Activated CD8-positive, alpha-beta T cell treated with anti-CD3 and anti-CD28 coated beads, Interleukin-2, amount 10 ng/mL, durations not matched to agents 7 days and 5 days (primary cell): ENCODE data around the gene STK25. TPM values are rescaled to one million over a fixed set of nuclear protein-coding genes. Genes with fewer than 3 reads are reported as not detected.

Source experiments
- ATAC-seq: fragments of 150-1000 bp; cut with Tn5 transposase; one replicate; pipeline ENCODE4 v1.10.0; 2021; ENCODE audit warnings: moderate library complexity
- CTCF ChIA-PET: fragments of 350-600 bp; sonication (Branson Sonifier 250); formaldehyde crosslinking; loops from one replicate; lab custom pipeline; 2021; ENCODE audit warnings: antibody characterized with exemption; lab: Charles Lee
- POLR2A ChIA-PET: fragments of 350-600 bp; sonication (Branson Sonifier 250); formaldehyde crosslinking; loops from one replicate; lab custom pipeline; 2021; ENCODE audit warnings: antibody characterized with exemption; lab: Charles Lee
- DNase-seq: peaks from one replicate; pipeline ENCODE4 v3.0.0-alpha.2; 2020
- H3K27ac Mint-ChIP-seq: one replicate; pipeline ENCODE4 v1.8.0; 2021; ENCODE audit warnings: mild to moderate bottlenecking, mixed read lengths
- H3K27me3 Mint-ChIP-seq: one replicate; pipeline ENCODE4 v1.8.0; 2021; ENCODE audit warnings: low read depth, mixed read lengths
- H3K36me3 Mint-ChIP-seq: one replicate; pipeline ENCODE4 v1.8.0; 2021; ENCODE audit warnings: low read depth, mixed read lengths
- H3K4me1 Mint-ChIP-seq: one replicate; pipeline ENCODE4 v1.8.0; 2021; ENCODE audit warnings: low read depth, mixed read lengths
- H3K4me3 Mint-ChIP-seq: one replicate; pipeline ENCODE4 v1.8.0; 2021; ENCODE audit warnings: mild to moderate bottlenecking, mixed read lengths
- H3K9me3 Mint-ChIP-seq: one replicate; pipeline ENCODE4 v1.8.0; 2022; ENCODE audit warnings: mixed read lengths; ENCODE audit not compliant: insufficient read depth
- total RNA-seq, 2 experiments: library from RNA; stranded (reverse); gene quantifications; one replicate each; pipeline ENCODE4 v1.2.3, GENCODE V29; 2021

The STK25 gene
- total RNA-seq, 2 experiments from 2014 or later = 114 to 132 TPM

GRCh38 chr2:241503776-241504392, 4.5 kb downstream of the STK25 start:
- ChIA-PET POLR2A (no interaction called here), CTCF (no interaction called here)
- Mint-ChIP-seq H3K4me3 (no peak overlapping the region), H3K36me3 (peaks cover 2% of the 10 kb centered on the region), H3K27me3 (no peaks in the 10 kb centered on the region), H3K27ac (no peak overlapping the region), H3K9me3 (no peaks in the 10 kb centered on the region), H3K4me1 (peaks cover 13% of the 10 kb centered on the region)
- ATAC-seq = no peak
- DNase-seq = no peak

DNA sequence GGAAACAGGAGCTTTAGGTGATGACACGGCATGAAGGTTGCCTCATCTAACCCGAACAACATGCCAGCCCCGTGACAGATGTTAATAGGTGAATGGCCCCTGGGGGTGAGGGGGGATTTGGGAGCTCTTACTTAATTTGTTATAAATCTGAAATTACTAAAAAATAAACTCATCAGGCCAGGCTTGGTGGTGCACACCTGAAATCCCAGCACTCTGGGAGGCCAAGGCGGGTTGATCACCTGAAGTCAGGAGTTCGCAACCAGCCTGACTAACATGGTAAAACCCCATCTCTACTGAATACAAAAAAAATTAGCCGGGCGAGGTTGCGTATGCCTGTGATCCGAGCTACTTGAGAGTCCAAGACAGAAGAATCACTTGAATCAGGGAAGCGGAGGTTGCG, 6.1 kb downstream of the STK25 start:
- Mint-ChIP-seq H3K4me1 (peaks cover 9% of the 10 kb centered on the region), H3K4me3 (no peak overlapping the region), H3K36me3 (peaks cover 2% of the 10 kb centered on the region), H3K27me3 (no peaks in the 10 kb centered on the region), H3K9me3 (no peaks in the 10 kb centered on the region), H3K27ac (no peak overlapping the region)
- DNase-seq = no peak
- CTCF ChIA-PET = no interaction called here
- no peak for ATAC-seq
- POLR2A ChIA-PET = no interaction called here

DNA sequence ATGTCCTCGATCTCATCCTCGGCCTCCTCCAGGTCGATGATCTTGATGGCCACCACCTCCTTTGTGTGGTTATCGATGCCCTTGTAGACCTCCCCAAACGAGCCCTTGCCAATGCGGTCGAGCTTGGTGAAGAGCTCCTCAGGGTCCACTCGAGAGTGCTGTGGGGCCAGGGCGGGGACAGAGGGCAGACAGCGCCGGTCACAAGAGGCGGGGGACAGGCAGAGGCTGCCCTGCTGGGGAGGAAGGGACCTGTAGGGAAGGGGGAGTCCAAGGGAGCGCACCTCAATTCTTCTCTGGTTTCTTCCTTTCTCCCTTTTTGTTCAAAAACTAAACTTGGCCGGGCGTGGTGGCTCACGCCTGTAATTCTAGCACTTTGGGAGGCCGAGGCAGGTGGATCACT, 6.8 kb downstream of the STK25 start:
- POLR2A ChIA-PET = no interaction called here
- DNase-seq (no peak), ATAC-seq (no peak)
- Mint-ChIP-seq H3K27ac (no peak overlapping the region), H3K4me1 (peaks cover 2% of the 10 kb centered on the region), H3K36me3 (no peaks in the 10 kb centered on the region), H3K4me3 (no peak overlapping the region), H3K9me3 (no peaks in the 10 kb centered on the region), H3K27me3 (no peaks in the 10 kb centered on the region)
- CTCF ChIA-PET = no interaction called here

DNA sequence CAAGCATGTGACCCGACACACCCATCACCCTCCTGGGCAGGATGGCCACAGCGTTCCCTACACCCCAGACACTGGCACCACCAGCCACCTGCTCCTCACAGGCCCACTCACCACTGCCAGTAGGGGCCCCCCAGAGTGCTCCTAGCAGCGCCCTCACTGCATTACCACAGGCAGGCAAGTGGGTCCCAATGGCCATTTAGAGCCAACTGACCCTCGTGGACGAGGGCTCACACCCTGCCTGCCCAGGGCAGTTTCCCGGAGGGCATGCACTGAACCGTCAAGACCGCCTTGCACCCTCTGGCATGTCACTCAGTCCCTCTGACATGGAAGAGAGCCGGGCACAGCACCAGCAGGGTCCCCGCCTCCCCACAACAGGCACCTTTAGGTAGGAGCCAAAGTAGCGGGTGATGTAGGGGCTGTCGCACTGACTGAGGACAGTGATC, 7.3 kb downstream of the STK25 start:
- no peak for DNase-seq
- no peak overlapping the region for H3K27ac Mint-ChIP-seq
- no peaks in the 10 kb centered on the region for H3K27me3 Mint-ChIP-seq
- ChIA-PET CTCF (no interaction called here), POLR2A (no interaction called here)
- peaks cover under 1% of the 10 kb centered on the region for H3K4me1 Mint-ChIP-seq
- no peak for ATAC-seq
- H3K9me3 Mint-ChIP-seq = no peaks in the 10 kb centered on the region
- no peak overlapping the region for H3K4me3 Mint-ChIP-seq
- no peaks in the 10 kb centered on the region for H3K36me3 Mint-ChIP-seq

- CTCF ChIA-PET = no interaction called here
- Mint-ChIP-seq H3K27me3 (no peaks in the 10 kb centered on the region), H3K36me3 (peaks cover under 1% of the 10 kb centered on the region), H3K4me1 (no peaks in the 10 kb centered on the region), H3K4me3 (no peak overlapping the region), H3K9me3 (no peaks in the 10 kb centered on the region), H3K27ac (no peak overlapping the region)
- DNase-seq = no peak
- POLR2A ChIA-PET = no interaction called here
- no peak for ATAC-seq
These were observed 7.9 kb downstream of the STK25 start for GRCh38 chr2:241500431-241500975.

DNA sequence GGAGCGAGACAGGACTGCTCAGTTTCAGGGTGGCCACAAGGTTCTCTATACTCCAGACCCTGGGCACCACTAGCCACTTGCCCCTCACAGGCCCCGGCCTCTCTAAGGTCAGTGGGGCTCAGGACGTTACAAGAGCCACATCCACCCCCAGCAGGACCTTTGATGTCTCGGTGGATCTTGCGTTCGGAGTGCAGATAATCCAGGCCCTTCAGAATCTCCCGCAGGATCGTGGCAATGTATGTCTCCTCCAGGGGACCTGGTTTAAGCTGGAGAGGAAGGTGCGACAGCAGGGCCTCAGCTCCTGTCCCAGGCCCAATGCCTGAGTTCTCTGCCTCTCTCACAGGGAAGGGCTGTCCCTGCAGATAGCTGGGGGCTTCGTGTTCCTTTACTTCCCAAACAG, 8.4 kb downstream of the STK25 start:
- CTCF ChIA-PET = no interaction called here
- Mint-ChIP-seq H3K27me3 (no peaks in the 10 kb centered on the region), H3K4me1 (no peaks in the 10 kb centered on the region), H3K9me3 (no peaks in the 10 kb centered on the region), H3K36me3 (peaks cover 6% of the 10 kb centered on the region), H3K4me3 (no peak overlapping the region), H3K27ac (no peak overlapping the region)
- ATAC-seq (no peak), DNase-seq (no peak)
- POLR2A ChIA-PET = no interaction called here

DNA sequence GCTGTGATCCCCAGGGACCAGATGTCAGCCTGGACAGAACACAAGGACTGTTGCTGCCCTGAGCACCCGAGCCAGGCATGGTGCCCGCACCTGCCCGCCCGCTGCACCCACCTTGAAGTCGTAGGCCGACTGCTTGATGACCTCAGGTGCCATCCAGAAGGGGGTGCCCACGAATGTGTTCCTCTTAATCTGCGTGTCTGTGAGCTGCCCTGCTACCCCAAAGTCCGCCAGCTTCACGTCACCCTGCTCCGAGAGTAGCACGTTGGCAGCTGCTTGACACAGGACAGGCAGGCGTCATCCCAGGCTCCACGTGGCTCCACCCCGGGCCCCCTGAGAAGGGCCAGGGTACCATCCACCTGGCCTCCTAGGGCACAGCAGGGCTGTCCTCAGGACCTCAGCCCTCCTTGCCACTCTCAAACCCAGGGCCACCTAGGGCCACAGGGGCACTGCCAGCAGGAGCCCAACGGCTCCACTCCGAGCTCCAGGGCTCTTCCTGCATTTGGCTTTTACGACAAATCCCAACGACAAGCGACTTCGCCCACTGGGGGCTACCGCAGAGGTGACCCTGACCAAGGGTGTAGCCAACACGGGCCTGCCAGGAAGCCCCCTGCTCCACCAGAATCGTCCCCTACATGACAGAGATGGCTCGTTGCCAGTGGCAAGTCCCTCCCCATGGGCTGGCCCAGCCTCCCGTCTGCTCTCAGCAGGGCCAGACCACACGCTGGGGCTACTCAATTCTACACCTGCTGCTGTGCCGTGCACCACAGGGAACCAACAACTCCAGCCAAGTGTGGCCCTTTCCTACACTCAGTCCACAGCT, 9.0 kb downstream of the STK25 start:
- ATAC-seq = no peak
- no peaks in the 10 kb centered on the region for H3K4me1 Mint-ChIP-seq
- no peak overlapping the region for H3K4me3 Mint-ChIP-seq
- DNase-seq = no peak
- H3K9me3 Mint-ChIP-seq = no peaks in the 10 kb centered on the region
- peaks cover 7% of the 10 kb centered on the region for H3K36me3 Mint-ChIP-seq
- no peak overlapping the region for H3K27ac Mint-ChIP-seq
- ChIA-PET CTCF (no interaction called here), POLR2A (no interaction called here)
- H3K27me3 Mint-ChIP-seq = no peaks in the 10 kb centered on the region

- no peaks in the 10 kb centered on the region for H3K27me3 Mint-ChIP-seq
- peaks cover 7% of the 10 kb centered on the region for H3K36me3 Mint-ChIP-seq
- H3K9me3 Mint-ChIP-seq = no peaks in the 10 kb centered on the region
- DNase-seq (no peak), ATAC-seq (no peak)
- POLR2A ChIA-PET = interaction anchor here (0.6 kb wide), 1 partner anchor 173 kb away, joined by 3 read pairs; no protein-coding TSS in a partner anchor
- H3K4me1 Mint-ChIP-seq = no peaks in the 10 kb centered on the region
- no peak overlapping the region for H3K27ac Mint-ChIP-seq
- no peak overlapping the region for H3K4me3 Mint-ChIP-seq
- CTCF ChIA-PET = no interaction called here
These were observed 10.0 kb downstream of the STK25 start for GRCh38 chr2:241498115-241499070.

DNA sequence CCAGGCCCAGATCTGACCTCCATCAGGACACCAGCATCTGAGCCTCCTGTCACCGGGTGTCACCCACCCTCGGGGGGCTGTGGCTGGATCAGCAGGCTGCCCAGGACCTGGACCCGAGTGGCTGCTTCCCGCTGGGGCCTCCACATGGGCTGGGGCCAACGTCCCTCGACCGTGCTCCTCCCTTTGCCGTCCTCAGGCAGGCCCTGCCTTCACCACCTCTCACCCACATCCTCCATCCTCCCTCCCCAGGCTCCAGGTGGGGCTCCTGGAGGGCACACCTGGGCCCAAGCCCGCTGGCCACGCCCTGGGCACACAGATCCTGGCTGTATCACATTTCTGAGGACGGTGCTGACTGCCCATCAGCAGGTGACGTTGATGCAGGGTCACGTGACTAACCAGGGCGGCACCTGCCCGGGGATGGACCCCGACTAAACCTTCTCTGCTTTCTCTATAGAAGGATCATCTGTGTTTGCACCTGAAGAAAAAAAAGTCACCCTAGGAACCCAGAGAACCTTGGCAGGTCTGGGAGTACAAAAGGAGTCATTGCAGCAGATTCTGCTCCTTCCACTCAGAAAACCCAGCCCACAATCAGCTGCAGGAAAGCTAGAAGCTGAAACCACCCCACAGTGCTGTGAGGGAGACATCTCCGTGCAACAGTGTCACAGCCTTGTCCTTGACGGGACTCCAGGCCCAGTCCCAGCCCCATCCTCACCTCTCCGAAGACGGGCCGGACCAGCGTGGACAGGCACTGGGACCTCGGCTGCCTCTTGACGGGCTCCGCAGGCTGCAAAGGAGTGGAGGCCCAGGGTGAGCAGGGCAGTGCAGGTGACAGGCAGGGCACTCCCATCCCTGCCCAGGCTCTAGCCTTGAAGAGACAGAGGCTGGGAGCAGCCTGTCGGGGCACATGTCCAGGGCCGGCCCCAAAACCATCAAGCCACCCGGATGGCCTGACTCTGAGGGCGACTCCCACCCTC, 11.2 kb downstream of the STK25 start:
- H3K9me3 Mint-ChIP-seq = no peaks in the 10 kb centered on the region
- ATAC-seq (no peak), DNase-seq (no peak)
- no peak overlapping the region for H3K27ac Mint-ChIP-seq
- no peaks in the 10 kb centered on the region for H3K27me3 Mint-ChIP-seq
- ChIA-PET POLR2A (no interaction called here), CTCF (no interaction called here)
- H3K4me3 Mint-ChIP-seq = no peak overlapping the region
- H3K4me1 Mint-ChIP-seq = no peaks in the 10 kb centered on the region
- H3K36me3 Mint-ChIP-seq = peaks cover 7% of the 10 kb centered on the region

GRCh38 chr2:241496003-241496707, 12.2 kb downstream of the STK25 start:
- no peak for ATAC-seq
- H3K36me3 Mint-ChIP-seq = peaks cover 7% of the 10 kb centered on the region
- ChIA-PET CTCF (no interaction called here), POLR2A (no interaction called here)
- no peak for DNase-seq
- H3K4me1 Mint-ChIP-seq = no peaks in the 10 kb centered on the region
- no peaks in the 10 kb centered on the region for H3K9me3 Mint-ChIP-seq
- no peaks in the 10 kb centered on the region for H3K27me3 Mint-ChIP-seq
- H3K27ac Mint-ChIP-seq = no peak overlapping the region
- H3K4me3 Mint-ChIP-seq = no peak overlapping the region
